ENCODE data around the gene CERS4.

CERS4 gene

DNA sequence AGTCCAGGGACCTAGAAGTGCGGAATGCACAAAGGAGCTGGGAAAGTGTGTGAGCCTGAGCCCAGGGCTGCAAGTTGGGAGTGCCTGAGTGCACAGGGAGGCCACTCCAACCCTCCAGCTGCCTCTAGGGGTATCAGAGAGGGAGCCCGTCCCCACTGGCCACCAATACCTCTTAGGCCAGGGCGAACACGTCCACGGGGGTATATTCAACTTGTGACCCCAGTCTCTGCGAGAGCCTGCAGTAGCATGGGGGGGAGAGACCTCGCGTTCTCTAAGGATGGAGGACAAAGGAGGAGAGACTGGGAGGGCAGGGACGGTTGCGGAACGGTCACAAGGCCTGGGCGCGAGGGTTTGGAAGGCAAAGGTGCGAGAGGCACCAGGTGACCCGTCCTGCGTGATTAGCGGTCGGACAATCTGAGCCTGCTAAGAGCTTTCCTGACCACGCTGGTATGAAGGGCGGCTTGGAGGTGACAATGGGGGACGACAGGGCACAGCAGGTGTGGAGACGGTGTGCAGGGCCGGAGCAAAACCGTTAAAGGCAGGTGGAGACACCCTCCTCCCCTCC is 98.3 kb downstream of the CERS4 start:
- TF ChIP-seq, protein P1, sequence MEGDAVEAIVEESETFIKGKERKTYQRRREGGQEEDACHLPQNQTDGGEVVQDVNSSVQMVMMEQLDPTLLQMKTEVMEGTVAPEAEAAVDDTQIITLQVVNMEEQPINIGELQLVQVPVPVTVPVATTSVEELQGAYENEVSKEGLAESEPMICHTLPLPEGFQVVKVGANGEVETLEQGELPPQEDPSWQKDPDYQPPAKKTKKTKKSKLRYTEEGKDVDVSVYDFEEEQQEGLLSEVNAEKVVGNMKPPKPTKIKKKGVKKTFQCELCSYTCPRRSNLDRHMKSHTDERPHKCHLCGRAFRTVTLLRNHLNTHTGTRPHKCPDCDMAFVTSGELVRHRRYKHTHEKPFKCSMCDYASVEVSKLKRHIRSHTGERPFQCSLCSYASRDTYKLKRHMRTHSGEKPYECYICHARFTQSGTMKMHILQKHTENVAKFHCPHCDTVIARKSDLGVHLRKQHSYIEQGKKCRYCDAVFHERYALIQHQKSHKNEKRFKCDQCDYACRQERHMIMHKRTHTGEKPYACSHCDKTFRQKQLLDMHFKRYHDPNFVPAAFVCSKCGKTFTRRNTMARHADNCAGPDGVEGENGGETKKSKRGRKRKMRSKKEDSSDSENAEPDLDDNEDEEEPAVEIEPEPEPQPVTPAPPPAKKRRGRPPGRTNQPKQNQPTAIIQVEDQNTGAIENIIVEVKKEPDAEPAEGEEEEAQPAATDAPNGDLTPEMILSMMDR (IDR thresholded peaks at IDR 0.05; ENCODE audit: borderline replicate concordance, insufficient read depth, low read depth, low read length) = no peak
- H3K4me3 ChIP-seq (ENCODE audit: low read depth, low read length) = peak overlapping the region; percentile 74

DNA sequence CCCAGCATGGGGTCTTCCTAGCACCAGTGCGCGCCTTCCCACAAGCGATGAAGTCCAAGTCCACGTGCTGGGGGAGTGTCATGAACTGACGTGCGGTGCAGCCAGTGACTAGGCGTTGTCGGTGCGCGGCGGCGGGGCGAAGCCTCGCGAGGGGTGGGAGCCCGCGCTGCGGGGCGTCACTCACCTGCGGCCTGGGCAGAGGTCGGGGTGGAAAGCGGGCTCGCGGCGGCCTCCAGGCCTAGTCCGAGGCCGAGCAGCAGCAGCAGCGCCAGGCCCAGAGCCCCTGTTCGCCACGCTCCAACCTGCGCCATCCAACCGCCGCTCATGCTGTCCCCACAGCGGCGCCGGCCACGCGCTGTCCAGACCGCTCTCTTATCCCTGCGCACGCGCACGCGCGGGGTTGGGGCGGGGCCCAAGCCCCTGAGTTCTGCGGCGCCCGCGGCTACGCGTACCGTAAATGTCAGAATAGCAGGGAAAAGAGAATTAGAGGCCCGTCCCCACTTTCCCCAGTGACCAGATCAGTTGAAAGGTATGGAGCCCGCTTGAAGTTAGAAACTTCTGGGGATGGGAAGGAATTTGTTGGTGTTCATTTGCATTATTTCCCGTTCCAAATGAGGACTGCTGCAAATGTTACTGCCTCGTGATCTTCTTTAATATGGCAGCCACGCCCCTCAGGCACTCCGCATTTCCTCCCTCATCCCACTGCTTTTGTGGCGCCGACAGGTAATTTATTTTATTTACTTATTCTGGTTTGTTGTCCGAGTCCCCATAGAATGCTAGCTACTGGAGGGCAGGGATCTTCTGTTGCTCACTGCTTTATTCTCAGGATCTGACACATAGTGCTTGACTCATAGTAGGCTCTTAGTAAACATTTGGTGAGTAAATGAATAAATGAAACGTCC is 99.0 kb downstream of the CERS4 start, which contains the start of gene CD320:
Gene CD320 (minus strand): TSS at position 394 of the 902 bp plus-strand sequence. CDS start 68 bp downstream, at position 326.
- TF ChIP-seq, protein P1 (IDR thresholded peaks at IDR 0.05; ENCODE audit: borderline replicate concordance, insufficient read depth, low read depth, low read length) = no peak
- H3K4me3 ChIP-seq (ENCODE audit: low read depth, low read length) = peak within 1 kb of the TSS; percentile 74

DNA sequence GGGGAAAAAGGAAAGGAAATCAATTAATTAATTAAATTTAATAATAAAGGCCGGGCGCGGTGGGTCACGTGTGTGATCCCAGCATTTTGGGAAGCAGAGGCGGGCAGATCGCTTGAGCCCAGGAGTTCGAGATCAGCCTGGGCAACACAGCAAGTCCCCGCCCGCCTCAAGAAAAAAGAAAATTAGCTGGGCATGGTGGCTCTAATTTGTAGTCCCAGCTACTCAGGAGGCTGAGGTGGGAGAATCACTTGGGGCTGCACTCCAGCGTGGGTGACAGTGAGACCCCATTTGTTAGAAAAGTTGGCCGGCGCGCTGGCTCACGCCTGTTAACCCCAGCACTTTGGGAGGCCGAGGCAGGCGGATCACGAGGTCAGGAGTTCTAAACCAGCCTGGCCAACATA is 99.7 kb downstream of the CERS4 start:
- TF ChIP-seq, protein P1 (IDR thresholded peaks at IDR 0.05; ENCODE audit: borderline replicate concordance, insufficient read depth, low read depth, low read length) = no peak
- no peak overlapping the region for H3K4me3 ChIP-seq (ENCODE audit: low read depth, low read length)

DNA sequence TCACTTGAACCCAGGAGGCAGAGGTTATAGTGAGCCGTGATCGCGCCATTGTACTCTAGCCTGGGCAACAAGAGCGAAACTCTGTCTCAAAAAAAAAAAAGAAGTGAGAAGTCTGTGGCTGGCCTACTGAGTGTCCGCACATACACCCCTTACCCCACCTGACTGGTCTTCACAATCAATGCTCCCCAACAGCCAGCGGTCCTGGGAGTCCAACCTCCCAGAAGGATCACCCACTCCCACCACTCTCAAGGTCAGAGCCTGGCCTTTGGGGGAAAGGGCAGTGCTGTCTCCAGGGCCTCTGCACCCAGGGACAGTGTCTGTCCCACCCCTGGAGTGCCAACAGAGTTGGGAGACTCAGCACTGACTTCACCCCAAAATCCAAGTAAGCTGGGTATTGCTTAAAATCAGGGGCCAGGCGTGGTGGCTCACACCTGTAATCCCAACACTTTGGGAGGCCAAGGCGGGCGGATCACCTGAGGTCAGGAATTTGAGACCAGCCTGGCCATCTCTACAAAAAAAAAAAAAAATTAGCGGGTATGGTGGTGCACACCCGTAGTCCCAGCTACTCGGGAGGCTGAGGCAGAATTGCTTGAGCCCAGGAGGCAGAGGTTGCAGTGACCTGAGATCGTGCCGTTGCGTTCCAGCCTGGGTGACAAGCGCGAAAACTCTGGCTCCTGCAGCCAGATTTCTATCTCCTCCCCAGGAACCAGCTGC is 101.3 kb downstream of the CERS4 start:
- TF ChIP-seq, protein P1 (IDR thresholded peaks at IDR 0.05; ENCODE audit: borderline replicate concordance, insufficient read depth, low read depth, low read length) = no peak
- no peak overlapping the region for H3K4me3 ChIP-seq (ENCODE audit: low read depth, low read length)

DNA sequence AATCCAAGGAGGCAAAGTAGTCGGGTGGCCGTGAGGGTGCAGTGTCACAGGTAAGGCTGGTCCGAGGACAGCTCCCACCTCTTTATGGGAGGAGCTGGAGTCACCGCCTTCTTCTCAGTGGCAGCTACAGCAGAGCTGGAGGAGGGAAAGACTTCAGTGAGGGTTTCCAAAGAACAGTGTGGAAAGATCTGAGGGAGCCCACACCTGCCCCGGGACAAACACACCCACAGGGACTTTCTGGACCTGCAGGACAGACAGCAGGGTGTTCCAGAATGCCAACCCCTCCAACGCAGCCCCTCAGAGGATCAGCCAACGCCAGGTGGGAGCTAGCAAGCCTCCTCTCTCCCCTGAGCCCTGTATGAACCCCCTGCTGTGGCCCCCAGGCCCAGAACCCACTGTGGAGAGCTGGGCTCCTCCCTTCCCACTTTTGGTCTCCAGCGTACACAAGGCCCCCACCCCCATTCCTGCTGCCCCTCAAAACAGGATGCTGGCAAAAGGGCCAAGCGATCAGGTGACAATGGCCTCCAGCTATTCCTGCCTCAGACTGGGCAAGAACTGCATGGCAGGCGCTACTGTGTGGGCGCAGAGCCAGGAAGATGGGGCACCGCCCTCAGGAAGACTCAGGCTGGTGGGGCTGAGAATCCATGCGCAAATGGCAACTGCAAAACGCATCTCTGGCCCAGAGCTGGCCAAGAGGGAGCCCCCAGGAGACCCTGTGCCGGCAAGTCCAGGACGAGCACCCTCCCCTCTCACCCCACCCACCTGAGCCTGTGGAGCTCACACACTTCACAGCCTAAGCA is 102.5 kb downstream of the CERS4 start:
- H3K4me3 ChIP-seq (ENCODE audit: low read depth, low read length) = no peak overlapping the region
- TF ChIP-seq, protein P1 (IDR thresholded peaks at IDR 0.05; ENCODE audit: borderline replicate concordance, insufficient read depth, low read depth, low read length) = no peak

All from GM12875 (cell line).